Cardiac atrium fibroblast (primary cell): ENCODE measurements around the gene MFSD12. TPM values are rescaled to one million over a fixed set of nuclear protein-coding genes. Genes with fewer than 3 reads are reported as not detected.

ENCODE experiments used
- total RNA-seq: library from RNA; depleted of rRNA; stranded (reverse); fragments of >200 nt; gene quantifications from 2 replicates; pipeline ENCODE4 v1.2.3, GENCODE V29; 2015

MFSD12 gene
- total RNA-seq: 72.6 and 80.2 TPM in 2 replicates

DNA sequence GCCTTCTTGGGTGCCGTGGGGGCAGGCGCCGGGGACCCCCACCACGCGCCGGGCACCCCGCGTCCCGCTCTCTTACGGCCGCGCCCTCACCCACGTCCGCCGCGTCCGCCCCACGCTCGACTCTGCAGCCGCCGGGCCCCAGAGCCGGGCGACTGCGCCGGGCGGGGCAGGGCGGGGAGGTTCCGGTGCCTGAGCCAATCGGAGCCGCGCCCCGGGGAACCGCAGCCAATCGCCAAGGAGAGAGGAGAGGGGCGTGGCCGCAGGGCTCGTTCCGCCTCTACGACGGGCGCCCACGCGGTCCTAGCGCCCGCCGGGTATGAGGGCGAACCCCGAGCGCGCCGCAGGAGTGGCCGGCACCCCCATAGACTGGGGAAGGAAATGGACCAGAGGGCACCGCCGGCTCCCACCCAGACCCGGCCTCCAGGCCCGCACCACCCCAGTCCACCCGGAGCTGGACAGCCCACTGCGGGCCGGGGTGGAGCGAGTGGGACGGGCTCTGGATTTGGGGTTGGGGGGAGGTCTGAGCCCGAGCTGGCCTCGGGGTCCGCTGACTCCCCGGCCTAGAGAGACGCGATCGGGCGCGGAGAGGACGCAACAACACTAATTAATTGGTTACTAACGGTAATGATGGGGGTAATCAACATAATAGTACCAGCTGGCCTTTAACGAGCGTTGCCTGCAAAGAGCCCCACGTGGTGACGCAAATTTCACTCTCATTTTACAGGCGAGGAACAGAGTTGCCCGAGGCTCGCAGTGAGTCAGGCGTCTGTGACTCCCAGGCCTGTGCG lies at the start of gene MFSD12:
Gene MFSD12, minus strand, starts transcription at position 126 of the 788 bp plus-strand sequence. CDS start 183 bp downstream, outside the sequence.

DNA sequence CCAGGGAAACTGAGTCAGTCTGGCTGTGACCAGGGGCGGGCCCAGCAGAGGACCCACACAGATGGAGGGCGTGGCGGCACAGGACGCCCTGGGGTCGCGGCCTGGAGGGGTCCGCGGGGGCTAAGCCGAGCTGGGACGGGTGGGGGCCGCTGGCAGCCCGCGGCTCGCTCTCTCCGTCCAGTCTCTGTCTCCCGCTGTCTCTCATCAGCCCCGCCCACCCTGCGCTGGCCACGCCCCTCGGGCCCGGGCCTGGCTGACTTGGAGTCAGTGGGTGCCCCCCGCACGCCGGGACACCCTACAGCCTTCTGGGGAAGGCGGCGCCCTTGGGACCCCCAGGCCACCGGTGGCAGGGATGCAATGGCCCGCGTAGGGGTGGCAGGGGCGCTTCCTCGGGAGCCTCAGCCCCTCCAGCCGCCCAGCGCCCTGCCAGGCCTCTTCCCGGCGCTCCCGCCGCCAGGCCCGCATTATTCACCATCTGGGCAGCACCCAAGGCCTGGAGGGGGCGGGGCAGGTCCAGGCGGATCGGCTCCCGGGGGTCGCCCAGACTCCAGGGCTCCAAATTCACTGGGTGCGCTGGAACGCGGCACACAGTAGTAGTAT lies 49.4 kb upstream of the MFSD12 start, which contains the start of gene TBXA2R:
Gene TBXA2R, minus strand, starts transcription at position 186 of the 600 bp plus-strand sequence. CDS start 6,241 bp downstream, outside the sequence.

DNA sequence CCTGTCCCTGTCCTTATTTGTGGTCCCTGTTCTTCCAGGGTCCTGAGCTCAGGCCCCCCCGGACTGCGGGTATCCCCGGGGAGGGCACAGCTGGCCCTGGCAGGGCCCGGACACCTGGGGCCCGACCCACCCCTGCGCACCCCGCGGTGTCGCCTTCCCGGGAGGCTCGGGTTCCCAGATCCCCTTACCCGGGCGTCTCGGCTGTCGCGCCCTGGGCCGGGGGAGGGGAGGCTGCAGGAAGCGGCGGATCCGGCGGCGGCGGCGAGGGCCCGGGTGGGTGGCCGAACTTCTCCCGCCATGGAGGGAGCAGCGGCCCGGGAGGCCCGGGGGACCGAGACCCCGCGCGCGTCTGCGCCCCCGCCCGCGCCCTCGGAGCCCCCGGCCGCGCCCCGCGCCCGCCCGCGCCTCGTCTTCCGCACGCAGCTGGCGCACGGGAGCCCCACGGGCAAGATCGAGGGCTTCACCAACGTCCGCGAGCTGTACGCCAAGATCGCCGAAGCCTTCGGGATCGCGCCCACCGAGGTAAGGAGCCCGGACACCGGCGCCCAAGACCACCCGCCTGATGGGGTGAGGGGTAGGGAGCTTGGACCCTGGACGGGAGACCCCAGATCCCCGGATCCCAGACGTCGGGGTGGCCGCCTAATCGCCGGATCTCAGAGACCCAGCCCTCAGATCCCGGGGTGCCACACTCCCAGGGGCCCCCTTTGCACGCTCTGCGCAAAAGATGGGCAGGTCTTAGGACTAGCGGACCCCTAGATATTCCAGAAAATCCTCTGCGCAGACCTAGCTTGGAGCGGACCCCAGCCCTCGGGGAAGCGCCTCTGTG lies 28.1 kb upstream of the MFSD12 start, which contains the start of gene GIPC3:
Gene GIPC3, plus strand, starts transcription at position 178 of the 826 bp plus-strand sequence. Its CDS starts 120 bp downstream, at position 298.

DNA sequence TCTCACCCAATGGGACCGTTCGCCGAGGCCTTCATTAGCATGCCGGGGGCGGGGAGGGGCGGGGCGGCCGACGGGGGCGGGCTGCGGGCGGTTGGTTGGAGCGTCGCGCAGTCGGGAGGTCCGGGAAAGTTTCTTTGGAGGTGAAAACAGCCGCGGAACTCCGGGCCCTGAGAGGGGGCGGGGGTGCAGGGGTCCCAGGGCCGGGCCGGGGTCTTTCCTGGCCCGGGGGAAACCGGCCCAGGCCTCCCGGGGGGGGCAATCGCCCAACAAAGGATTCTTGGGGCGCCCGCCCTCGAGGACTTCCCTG lies 15.4 kb upstream of the MFSD12 start, which contains the start of gene HMG20B:
Gene HMG20B, plus strand, starts transcription at position 90 of the 307 bp plus-strand sequence. CDS start 366 bp downstream, outside the sequence.

DNA sequence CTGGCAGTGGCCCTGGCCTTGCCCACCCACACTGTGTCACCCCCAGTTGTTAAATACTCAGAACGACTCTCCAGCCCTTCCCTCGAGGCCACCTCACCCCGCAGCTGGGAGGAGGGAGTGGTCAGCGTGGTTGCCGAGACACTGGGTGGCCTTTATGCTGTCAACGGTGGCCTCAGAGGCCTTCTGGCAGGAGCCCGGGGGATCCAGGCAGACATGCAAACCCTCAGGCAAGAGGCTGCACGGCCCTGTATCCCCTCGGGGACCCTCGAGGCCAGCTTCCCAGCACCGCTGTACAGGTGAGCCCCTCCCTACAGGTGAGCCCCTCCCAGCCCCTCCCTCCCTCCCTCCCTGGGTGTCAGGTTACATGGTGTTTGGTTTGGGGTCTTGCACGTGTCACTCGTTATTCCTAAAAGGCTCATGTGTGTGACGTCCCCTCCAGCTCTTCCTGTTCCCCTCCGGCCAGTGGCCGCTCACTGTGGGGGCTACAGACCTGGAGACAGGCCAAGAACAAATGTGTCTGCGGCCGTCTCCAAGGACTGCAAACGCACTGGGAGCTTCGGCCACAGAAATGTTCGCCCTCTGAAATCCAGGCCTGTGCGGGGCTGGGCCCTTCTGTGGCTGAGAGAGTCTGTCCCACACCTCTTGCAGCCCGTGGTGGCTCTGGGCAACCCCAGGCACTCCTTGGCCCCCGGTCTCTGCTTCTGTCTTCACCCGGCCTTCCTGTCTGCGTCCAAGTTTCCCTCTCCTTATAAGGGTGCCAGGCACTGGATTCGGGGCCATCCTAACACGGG lies 18.2 kb downstream of the MFSD12 start, which contains the start of gene TEKTIP1:
Gene TEKTIP1, plus strand, starts transcription at position 210 of the 791 bp plus-strand sequence. Its CDS starts 4 bp downstream, at position 214.

DNA sequence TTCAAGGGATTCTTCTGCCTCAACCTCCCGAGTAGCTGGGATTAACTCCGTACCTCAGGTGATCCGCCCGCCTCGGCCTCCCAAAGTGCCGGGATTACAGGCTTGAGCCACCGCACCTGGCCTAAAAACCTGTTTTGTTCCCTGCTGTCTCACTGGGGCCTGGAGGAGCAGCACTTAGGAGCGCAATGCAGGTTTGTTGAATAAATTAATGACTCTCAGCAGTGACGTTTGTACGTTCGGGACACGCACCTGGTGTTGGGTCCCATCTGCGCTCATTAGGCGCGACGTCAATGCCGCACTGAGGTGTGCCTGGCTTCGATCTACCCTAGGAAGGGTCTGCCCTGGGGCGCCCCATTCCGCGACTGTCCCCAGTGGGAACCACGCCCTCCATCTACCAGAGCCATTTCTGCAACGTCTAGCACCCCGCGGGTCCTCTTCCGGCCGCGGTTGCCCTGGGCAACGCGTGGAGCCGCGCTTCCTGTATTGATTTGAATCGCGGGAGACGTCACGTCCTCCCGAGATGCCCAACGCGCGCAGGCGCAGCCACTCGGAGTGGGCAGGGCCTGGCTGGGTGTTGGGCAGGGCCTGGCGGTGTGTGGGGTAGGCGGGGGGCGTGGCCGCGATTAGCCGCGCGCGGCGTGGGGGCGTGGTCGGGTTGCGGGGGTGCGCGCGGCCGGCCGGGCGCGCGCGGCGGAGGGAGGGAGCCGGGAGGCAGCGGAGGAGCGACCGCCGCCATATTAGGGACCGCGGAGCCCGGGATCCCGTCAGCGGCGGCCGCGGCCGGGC lies 51.6 kb downstream of the MFSD12 start, which contains the start of gene FZR1:
Gene FZR1, plus strand, starts transcription at position 714 of the 786 bp plus-strand sequence. CDS start 16,679 bp downstream, outside the sequence.

DNA sequence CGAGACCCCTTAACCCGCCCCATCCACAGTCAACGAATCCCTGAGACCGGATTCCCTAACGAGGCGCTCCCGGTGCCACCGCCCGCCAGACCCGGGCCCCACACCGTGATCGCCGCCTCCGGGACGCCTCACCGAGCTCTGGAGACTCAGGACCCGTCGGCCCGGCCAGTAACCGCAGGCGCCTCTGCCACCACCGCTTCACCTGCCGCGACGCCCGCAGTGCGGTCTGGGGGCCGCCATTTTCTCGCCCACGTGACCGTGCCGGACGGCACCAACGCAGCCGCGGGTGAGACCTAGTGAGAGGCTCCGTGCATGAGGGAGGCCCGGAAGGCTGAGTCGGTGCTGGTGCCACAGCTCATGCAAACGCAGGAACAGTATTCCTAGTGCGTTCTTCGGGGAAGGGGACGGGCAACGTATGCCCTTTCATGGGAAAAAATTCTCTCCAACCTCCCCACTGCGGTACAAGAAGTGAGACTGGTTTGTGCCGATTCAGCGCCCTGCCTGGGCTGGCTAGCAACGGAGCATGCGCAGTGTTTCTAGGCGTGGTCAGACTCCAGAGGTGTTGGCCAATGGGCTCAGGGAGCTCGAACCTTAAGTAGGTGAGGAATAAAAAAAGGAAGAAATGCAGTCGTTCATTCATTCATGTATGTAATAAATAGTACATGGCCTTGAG lies 56.8 kb downstream of the MFSD12 start, which contains the start of gene DOHH:
Gene DOHH, minus strand, starts transcription at position 246 of the 673 bp plus-strand sequence. CDS start 3,860 bp downstream, outside the sequence.

Other genes with a start within 250 kb of the MFSD12 start
- 37.5 and 50.5 TPM in 2 replicates for gene NFIC, start 191.0 kb downstream of the MFSD12 start, total RNA-seq
- gene SMIM24, start 77.1 kb downstream of the MFSD12 start, total RNA-seq: not detected in 2 replicates
- not detected in 2 replicates for gene SMIM44, start 74.1 kb downstream of the MFSD12 start, total RNA-seq
- 12.6 and 16.2 TPM in 2 replicates for gene DOHH, start 56.9 kb downstream of the MFSD12 start, total RNA-seq
- gene FZR1, start 51.3 kb downstream of the MFSD12 start, total RNA-seq: 25.1 and 35.3 TPM in 2 replicates
- not detected in 2 replicates for gene TEKTIP1, start 18.4 kb downstream of the MFSD12 start, total RNA-seq
- 75.0 and 88.5 TPM in 2 replicates for gene HMG20B, start 15.4 kb upstream of the MFSD12 start, total RNA-seq
- gene GIPC3, start 27.9 kb upstream of the MFSD12 start, total RNA-seq: 0.18 and 0.32 TPM in 2 replicates
- gene TBXA2R, start 49.3 kb upstream of the MFSD12 start, total RNA-seq: 1.3 and 4.2 TPM in 2 replicates
- gene CACTIN, start 69.2 kb upstream of the MFSD12 start, total RNA-seq: 19.0 and 26.4 TPM in 2 replicates
- 32.7 and 38.6 TPM in 2 replicates for gene PIP5K1C, start 142.9 kb upstream of the MFSD12 start, total RNA-seq
- not detected in 2 replicates for gene TJP3, start 150.8 kb upstream of the MFSD12 start, total RNA-seq
- gene APBA3, start 204.1 kb upstream of the MFSD12 start, total RNA-seq: 17.9 and 25.6 TPM in 2 replicates
- 51.7 and 57.4 TPM in 2 replicates for gene MRPL54, start 205.1 kb upstream of the MFSD12 start, total RNA-seq
- gene RAX2, start 214.6 kb upstream of the MFSD12 start, total RNA-seq: not detected in 2 replicates
- not detected in 2 replicates for gene MATK, start 228.8 kb upstream of the MFSD12 start, total RNA-seq